ENCODE results near the gene MGAT4C. TPM values are rescaled to one million over a fixed set of nuclear protein-coding genes. Genes with fewer than 3 reads are reported as not detected.
"Not testable (repeated sequence)": the region's sequence is repeated elsewhere in the genome, so short reads cannot be mapped to it uniquely, and the experiment has no call there.

Gene MGAT4C
- 0.32 TPM for total RNA-seq
- long read RNA-seq = 0 reads

DNA sequence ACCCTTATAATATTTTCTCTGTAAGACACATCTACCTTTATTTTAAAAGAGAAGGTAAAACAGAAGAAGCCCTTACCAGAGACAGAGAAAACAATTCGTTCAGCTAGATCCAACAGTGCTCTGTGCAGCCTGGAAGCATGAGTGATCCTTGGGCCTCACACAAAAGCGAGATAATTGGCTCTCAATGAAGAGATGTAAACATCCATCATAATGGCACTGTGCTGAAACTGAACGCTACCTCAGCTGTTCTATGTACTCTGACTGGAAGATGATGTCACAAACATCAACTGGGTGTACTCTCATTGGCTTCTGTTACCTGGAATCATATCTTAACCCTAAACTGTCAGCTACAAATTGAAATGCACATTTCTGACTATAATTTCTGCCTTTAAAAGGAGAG, at the start of gene MGAT4C:
Gene MGAT4C, minus strand, starts transcription at position 229 of the 400 bp plus-strand sequence.
- DNase-seq (ENCODE audit: low spot score) = no peak

DNA sequence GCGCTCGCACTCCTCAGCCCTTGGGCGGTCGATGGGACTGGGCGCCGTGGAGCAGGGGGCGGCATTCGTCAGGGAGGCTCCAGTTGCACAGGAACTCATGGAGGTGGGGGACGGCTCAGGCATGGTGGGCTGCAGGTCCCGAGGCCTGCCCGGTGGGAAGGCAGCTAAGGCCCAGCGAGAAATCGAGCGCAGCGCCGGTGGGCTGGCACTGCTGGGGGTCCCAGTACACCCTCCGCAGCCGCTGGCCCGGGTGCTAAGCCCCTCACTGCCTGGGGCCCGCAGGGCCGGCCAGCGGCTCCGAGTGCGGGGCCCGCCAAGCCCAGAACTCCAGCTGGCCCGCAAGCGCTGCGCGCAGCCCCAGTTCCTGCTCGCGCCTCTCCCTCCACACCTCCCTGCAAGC, 40.2 kb upstream of the MGAT4C start:
- DNase-seq (ENCODE audit: low spot score) = not testable (repeated sequence)

DNA sequence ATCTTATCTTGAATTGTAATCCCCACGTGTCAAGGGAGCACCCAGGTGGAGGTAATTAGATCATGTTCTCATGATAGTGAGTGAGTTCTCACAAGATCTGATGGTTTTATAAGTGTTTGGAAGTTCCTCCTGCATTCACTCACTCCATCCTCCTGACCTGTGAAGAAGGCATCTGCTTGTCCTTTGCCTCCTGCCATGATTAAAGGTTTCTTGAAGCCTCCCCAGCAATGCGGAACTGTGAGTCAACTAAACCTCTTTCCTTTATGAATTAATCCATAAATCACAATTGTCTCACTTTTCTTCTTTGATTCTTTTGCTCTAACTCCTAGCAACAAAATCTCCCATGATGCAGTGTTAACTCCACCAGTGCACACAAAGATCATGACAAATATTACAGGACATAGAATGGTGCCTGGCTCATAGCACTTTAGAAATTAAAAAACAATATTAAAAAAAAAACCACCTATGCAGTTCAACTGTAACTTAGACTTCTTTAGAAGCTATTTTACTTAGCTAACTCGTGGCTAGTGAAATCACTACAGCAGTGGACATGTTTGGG, 37.6 kb upstream of the MGAT4C start:
- DNase-seq (ENCODE audit: low spot score) = no peak

DNA sequence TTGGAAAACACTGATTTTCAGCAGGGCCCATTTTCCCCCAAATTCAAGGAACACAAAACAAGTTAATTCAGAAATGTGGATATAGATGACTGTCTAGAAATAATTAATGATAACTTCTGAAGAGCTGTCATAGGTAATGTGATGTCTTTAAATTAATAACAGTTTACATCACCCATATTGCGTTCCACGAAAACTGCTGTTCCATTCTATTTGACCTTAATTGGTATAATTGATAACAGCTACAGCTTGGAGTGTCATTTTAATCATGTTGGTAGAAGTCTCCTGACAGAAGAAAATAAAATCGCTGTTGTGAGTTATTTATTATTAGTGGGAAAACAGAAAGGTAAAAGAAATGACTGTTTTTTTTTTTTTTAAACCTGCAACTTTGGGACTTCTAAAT, 36.3 kb upstream of the MGAT4C start:
- no peak for DNase-seq (ENCODE audit: low spot score)

DNA sequence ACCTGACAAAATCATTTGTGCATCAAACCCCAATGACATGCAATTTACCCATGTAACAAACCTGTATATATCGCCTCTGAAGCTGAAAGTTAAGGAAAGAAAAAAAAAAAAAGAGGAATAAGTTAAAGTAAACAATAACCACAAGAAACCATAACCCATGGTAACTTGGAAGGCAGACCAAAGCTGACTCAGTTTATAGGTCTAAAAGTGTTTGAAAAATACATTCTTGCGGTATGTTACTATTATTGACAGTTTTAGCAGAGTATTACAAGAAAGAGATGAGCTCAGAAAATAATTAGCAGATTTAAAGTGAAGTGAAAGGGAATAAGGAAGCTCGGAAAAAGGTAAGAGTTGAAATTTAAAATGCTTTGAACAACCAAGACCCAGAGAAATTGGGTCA, 34.4 kb upstream of the MGAT4C start:
- no peak for DNase-seq (ENCODE audit: low spot score)

DNA sequence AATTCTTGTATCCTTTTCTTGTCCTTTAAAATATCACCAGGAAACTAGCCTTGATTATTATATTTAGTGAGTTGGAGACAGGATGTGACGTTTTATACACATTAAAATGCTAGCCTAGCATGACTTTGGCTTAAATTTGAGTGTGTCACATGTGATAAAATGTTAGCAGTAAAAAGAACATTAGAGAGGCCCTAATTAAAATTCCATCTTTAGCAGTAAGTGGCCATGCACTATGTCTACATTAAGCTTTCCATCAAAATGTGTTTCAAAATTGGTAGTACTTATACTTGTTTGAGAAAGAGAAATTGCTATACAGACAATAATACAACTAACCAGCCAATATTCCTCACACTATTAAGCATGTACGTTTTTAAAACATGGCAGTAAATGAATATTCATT, 29.9 kb upstream of the MGAT4C start:
- no peak for DNase-seq (ENCODE audit: low spot score)

DNA sequence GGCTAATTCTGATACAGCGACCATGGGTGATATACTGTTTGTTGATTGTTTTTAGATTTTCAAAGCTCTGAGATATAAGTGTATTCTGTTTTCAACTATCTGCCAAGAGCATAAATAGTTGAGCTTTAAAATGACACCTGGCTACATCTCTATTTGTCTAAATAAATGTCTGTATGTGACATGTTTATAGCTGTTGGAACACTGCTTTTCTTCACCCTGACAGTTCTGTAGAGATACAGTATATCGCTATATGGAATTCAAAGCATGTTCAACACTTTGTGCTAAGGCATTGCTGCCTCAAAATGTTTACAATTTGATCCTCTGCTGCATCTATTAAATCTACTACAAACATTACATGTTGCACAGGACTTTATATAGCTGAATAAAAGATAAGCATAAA, 27.4 kb upstream of the MGAT4C start:
- no peak for DNase-seq (ENCODE audit: low spot score)

DNA sequence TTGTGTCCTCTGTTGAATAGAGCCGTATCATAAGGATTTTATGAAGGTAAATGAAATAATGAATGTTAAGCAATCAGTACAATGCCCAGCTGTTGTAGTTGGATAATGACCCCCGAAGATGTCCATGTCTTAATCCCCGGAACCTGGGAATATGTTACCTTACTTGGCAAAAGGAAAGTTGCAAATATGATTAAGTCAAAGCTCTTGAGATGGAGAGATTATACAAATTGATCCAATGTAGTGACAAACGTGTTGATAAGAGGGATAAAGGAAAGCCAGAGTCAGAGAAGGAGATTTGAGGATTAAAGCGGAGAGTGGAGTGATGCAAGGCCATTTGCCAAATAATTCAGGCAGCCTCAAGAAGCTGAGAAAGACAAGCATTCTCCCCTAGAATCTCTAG, 19.2 kb upstream of the MGAT4C start:
- no peak for DNase-seq (ENCODE audit: low spot score)

DNA sequence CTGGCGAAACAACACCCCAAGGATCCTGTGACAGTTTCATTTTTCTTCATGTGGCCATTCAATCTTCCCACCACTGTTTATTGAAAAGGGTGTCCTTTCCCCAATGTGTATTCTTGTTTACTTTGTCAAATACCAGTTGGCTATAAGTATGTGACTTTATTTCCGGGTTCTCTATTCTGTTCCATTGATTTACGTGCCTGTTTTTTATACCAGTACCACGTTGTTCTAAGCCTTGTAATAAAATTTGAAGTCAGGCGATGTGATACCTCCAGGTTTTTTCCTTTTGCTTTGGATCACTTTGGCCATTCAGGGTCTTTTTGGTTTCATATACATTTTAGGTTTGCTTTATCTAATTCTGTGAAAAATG, 9.1 kb upstream of the MGAT4C start:
- DNase-seq (ENCODE audit: low spot score) = no peak

DNA sequence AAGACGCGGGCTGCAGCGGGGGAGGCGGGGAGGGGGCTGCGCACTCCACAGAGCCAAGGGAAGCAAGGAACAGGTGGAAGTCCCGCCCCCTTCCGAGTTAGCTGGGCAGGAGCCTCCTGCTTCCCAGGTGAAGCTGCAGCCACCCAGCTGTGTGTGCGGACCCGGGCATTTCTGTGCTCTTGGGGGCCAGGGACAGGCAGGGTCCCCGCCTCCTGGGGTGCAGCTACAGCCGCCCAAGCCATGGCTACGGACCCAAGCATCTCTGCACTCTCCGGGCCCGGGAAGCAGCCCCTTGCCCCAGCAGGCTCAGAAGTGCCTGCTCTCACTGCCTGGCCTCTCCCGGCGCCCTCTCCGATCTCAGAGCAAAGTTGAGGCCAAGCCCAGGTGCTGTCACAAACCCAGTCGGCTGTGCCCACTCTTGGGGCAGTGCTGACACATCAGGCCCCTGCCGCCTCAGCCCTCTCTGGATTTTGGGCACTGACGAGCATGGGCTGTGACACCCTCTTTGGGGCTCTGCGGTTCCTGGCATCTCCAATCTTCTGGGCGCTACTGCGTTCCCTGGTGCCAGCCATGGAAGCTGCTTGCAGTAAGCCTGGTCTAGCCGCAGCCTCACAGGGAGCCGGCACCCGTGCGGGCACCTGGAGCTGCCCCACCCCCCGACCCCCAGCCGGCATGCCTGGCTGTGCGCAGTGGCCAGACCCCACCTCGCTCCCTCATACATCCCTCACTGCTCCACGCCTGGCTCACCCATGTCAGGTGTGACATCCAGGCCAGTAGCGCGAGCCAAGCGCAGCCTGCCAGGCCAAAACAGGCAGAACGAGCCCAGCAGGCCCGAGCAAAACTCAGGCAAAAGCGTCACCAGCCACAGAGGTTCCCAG, 8.5 kb upstream of the MGAT4C start:
- no peak for DNase-seq (ENCODE audit: low spot score)

DNA sequence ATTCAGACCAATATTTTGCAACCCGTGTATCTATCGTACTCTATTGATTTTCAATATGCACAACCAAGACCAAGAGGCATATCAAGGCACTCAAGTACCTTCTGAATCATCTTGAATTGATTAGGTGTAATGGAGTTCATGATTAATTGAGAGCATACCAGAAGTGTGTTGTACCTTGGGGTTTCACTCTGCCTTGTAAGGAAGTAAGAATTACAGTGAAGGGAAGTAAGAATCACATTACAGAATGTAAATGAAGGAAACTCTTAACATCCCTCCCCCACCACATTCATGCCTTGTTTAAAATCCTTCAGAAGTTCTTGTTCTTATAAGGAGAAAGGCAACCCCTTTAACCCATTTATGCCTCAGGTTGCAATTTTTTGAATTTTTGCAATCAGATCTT, 5.4 kb upstream of the MGAT4C start:
- DNase-seq (ENCODE audit: low spot score) = no peak

DNA sequence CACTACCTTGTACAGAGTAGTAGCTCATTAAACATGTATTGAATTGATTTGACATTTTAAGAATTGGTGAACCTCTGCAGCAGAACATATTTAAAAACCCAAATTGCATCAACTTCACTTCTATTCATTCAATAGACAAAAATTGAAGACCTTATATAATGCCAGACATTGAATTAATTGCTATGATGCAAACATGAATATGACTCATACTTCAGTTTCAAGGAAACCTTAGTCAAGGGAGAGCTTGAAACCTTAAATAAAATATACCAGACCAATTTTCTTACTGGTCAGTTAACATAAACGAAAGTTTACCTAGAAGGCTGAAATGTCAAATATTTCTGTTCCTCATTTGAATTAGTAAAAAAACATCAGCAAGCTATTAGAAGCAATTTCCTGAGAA, 5.0 kb upstream of the MGAT4C start:
- DNase-seq (ENCODE audit: low spot score) = no peak

DNA sequence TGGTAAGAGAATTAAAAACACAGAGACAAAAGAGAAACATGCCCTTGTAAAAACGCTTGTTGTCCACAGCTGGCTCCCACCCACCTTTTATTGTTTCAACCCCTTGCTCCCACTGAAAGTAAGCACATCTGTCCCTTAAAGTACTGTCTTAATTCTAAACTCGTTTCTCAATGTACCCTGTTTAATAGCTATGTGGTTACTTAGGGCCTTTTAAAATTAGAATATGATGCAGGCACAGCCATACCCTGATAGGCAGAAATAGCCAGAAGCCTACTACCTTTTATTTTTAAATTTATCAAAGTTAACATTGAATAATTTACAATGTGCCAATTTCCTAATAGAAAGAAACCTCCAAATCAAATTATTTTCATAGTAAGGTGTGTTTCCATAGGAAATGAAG, 4.0 kb upstream of the MGAT4C start:
- no peak for DNase-seq (ENCODE audit: low spot score)

DNA sequence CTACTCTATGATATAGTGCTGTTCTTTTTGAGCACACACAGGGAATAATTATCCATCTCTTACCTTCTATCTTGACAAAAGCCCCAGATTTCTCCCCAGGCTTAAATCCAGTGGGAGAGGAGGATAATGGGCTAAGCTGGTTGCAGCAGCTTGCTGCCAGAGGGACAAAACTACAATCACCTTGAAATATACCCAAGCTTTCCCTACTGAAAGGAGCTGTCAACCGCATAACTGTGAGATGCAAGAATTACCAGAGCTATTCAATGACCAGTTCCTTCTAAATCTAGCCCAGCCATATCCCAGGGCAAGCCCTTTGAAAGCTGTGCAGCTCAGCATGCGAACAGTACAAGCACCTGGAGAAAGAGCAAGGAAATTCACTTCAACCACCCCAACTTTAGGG, 943 bp upstream of the MGAT4C start:
- DNase-seq (ENCODE audit: low spot score) = no peak

DNA sequence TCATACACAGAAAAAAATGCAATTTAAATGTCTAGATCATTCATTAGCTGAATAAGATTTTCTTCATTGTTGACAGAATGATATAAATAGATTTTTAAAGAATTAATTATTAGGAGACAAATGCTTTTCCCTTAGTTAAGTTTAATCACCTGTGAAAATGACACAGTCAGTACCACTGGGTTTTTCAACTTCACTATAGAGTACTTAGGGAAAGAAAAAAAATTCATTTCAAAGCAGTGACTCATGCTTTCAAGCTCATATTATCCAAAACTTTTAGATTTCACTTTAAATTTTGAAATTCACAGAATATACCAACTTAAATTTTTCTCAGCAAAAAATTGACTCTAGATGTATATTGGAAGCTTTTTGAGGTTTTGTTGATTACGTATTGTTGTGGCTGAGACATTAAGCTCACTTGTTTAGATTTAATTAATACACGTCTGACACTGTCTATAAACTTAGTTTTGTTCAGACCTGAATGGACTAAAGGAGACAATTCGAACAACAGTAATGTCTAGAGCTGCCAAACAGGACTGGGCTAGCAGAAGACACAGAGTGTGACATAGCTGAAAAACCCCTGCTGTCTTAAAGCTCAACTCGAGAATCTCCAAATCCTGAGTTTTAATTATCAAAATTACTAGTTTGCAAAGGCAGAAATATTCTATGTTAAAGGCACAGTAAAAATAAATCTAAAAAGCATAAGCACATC, 1.6 kb downstream of the MGAT4C start:
- DNase-seq (ENCODE audit: low spot score) = no peak

DNA sequence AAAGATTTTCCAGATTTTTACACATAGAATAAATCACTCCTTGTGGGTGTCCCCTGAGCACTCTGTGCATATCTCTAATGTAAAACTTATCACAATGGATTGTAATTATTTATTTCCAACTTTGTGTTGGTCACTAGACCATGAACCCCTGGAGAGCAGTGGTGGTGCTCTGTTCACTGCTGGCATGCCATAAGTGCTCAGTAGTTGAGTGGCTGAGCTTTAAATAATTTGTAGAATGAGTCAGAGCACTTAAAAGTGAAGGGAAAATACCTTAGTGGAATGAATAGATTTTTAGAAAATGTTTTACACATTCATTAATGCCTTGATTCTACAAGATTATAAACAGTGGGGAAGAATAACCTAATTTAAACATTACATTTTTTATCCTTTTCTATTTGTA, 6.3 kb downstream of the MGAT4C start:
- no peak for DNase-seq (ENCODE audit: low spot score)

DNA sequence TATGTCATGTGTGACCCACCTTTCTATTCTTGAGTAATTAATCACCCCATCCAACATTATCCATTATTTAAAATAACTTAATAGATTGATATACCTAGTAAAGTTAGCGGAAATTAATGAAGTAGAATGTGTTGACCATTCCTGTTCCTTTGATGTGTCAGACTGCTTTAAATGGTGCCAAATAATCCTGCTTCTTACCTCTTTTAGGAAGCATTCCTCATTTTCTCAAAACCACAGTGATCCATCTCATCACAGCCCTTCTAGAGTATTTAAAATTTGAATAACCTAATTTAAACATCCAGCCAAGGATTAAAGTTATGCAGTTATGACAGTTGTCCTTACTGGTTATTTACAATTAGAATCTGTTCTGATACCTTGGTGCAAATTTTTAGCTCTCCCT, 6.9 kb downstream of the MGAT4C start:
- DNase-seq (ENCODE audit: low spot score) = no peak

DNA sequence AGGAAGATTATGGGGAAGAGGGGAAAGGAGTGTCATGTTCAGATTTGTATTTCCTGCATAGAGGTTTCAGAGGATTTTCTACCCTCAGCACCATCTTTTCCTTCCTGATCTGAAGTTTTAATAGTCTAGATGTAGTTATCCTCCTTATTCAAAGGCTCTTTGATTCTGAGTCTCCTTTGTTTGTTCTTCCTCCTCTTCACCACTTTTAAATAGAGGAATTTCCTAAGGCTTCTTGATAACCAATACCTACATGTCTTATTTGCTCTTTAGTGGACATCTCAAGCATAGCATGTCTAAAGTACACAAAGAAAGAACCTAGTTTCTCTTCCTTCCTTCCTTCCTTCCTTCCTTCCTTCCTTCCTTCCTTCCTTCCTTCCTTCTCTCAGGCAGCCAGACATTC, 8.3 kb downstream of the MGAT4C start:
- no peak for DNase-seq (ENCODE audit: low spot score)

DNA sequence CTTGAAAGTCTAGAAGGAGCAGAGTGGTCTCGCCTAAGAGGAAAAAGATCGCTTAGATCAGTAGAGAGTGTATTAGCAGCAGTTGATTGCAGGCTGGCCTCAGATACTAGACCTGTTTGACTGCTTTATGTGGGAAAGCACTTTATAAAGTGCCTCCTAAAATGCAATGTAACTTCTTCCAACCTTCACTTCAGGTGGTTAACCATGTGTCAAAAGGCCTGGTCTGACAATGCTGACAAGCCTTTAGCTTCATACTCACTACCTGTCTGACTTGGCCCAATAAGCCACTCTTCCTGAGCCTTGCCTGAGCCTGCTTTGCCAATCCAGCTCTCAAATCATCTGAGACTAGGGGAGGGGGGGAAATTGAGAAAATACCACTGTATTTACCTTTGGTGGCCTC, 14.6 kb downstream of the MGAT4C start:
- no peak for DNase-seq (ENCODE audit: low spot score)

DNA sequence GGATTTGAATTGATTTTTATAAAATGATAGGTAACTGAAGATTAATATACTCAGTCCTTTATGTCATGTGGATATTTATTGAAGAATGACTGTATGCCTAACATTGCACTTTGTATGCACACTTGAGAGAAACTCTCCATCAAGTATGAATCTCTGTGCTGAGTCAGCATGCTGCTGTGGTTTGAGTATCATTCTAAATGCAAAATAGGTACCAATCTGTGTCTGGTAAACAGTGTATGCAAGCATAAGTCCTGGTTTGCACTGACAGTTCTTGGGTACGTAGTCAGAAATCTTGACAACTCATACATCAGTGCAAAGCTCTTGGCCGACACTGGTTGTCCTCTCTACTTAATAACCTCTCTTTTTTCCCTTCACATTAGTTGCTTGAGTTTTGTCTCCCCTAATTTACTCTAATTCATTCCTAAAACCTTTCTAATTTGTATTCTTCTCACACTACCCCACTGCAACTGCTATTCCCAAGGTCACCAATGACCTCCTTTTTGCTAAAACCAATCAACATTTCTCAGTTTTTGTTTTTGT, 21.8 kb downstream of the MGAT4C start:
- DNase-seq (ENCODE audit: low spot score) = no peak

DNA sequence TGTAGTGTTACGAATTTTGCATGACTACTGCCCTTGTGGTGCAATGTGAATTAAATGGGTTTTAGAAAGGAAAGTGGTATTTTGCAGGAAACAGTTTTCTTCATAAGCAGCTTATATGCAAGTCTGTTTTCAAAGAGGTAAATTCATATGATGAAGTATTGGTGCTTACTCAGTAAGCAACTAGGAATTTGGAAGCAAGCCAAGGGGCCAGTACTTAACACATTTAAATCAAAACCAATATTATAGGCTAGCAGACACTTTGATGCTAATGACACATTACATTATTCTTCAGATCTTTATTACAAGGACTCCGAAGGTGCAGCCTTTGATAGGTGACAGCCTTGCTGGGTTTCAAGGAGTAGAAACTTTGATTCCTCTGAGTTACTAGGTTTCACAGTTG, 23.1 kb downstream of the MGAT4C start:
- DNase-seq (ENCODE audit: low spot score) = no peak

DNA sequence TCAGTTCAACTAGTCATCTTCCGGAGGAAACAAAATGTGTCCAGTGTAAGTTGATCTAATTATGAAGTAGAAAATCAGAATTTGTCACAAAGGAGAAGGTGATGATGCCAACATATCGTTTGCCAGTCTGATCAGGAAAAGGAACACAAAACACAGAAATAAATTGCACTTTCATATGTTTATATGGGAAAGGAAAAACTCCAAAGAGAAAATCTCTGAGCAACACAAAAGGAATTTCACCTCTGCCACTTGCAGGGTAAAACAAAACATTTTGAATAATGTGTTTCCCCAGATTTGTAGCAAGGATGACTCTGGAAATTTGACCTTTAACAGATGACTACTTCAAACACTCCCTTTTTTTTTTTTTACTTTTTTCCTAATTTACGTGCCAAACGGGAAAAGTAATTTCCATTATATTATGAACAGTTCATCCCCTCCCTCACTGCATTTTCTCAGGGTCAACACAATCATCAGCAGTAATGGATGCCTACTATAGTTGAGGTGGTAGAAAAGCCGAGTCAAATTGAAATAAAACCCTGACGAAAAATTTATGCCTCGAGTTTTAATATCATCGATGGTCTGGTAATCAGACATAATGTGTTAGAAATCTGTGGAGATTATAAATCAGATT, 25.6 kb downstream of the MGAT4C start:
- DNase-seq (ENCODE audit: low spot score) = no peak
